ENCODE results near the gene ITIH1. TPM values are rescaled to one million over a fixed set of nuclear protein-coding genes. Genes with fewer than 3 reads are reported as not detected.

Gene ITIH1
- total and polyA plus RNA-seq, 7 experiments from 2014 or later: not detected

DNA sequence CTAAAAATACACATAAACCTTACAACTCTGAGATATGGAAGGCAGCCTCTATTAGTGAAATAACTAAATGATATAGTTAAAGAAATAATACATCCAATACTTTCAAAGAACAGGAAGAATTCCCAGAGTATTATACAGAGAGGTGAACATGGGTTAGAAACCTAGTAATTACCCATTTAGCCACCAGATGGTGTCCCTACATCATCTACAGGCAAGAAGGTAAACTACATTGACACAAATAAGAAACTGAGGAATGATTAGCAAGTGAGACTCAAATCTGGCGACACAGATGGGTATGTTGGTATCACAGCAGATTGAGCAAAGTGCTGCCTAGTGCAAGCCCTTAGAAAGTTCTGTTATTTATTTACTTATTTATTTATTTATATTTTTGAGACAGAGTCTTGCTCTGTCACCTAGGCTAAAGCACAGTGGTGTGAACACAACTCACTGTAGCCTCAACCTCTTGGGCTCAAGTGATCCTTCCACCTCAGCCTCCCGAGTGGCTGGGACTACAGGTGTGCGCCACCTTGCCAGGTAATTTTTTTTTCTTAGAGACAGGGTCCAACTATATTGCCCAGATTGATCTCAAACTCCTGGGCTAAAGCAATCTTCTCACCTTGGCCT is 34.9 kb upstream of the ITIH1 start:
- Mint-ChIP-seq H3K9me3 (no peaks in the 10 kb centered on the region), H3K36me3 (peaks cover 13 to 46% (median 27%) of the 10 kb centered on the region in 5 donors), H3K27ac (no peak overlapping the region), H3K4me3 (no peak overlapping the region), H3K4me1 (peaks cover 0 to 2% (median 0%) of the 10 kb centered on the region in 7 donors), H3K27me3 (no peaks in the 10 kb centered on the region)
- CTCF ChIA-PET: interaction anchor here (0.7 to 1.4 kb wide), 5 partner anchors 42 to 330 kb away, joined by 3 to 7 read pairs (median 3); no protein-coding TSS in a partner anchor
- intact Hi-C loops (cut with micrococcal nuclease): loop anchor here (1.0 to 5.0 kb wide), 7 partner anchors 56 to 454 kb away; partner anchors contain the start of gene SFMBT1 (in 1 of the 2)
- peak; percentile 50 for ATAC-seq
- no peak overlapping the region for H3K4me3 ChIP-seq (ENCODE audit: low read length)
- POLR2A ChIA-PET: no interaction called here
- no peaks in the 10 kb centered on the region for H3K27me3 ChIP-seq (ENCODE audit: control insufficient read depth in 2 of 2, insufficient read depth in 2 of 2, low read length in 2 of 2)
- H3K4me1 ChIP-seq (ENCODE audit: control insufficient read depth in 2 of 2, insufficient read depth in 2 of 2, low read length in 2 of 2): no peaks in the 10 kb centered on the region
- H3K27ac ChIP-seq (ENCODE audit: low read depth, low read length): no peak overlapping the region
- peaks cover 4 to 51% (median 13%) of the 10 kb centered on the region in 3 experiments for H3K36me3 ChIP-seq (ENCODE audit: control insufficient read depth in 2 of 3, insufficient read depth in 3 of 3, low read length in 3 of 3)
- peak in 5 of 9 donors; percentile 18 to 35 (median 20) for DNase-seq
- H3K9me3 ChIP-seq (ENCODE audit: control insufficient read depth in 2 of 3, low read length in 3 of 3): no peaks in the 10 kb centered on the region

DNA sequence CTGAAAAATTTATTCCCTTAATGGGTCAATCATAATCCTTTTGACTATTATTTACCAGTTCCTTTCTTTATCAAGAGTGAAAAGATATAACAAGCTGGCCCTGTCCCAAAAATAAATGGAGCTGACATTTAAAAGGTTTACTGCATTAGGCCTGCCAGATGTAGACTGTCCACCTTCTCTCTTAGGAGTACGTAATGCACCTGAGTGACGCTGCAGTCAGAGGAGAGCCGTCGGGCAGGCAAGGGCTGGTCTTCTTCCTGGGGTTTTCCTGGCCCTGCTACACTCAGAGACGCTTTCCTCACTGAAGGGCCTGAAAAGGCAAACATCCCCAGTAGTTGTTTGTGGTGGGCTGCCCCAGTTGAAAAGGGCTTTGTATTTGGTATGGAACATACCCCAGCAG is 34.2 kb upstream of the ITIH1 start:
- DNase-seq (no peak), ATAC-seq (no peak)
- H3K4me1 ChIP-seq (ENCODE audit: control insufficient read depth in 2 of 2, insufficient read depth in 2 of 2, low read length in 2 of 2): no peaks in the 10 kb centered on the region
- H3K9me3 Mint-ChIP-seq: no peaks in the 10 kb centered on the region
- no peak overlapping the region for H3K4me3 ChIP-seq (ENCODE audit: low read length)
- intact Hi-C loops (cut with micrococcal nuclease): loop anchor here (2.0 to 5.0 kb wide), 3 partner anchors 56 to 454 kb away; no protein-coding TSS in a partner anchor
- ChIA-PET CTCF (interaction anchor here (1.0 to 1.4 kb wide), 3 partner anchors 243 to 330 kb away, joined by 3 to 7 read pairs (median 3); no protein-coding TSS in a partner anchor), POLR2A (no interaction called here)
- no peaks in the 10 kb centered on the region for H3K9me3 ChIP-seq (ENCODE audit: control insufficient read depth in 2 of 3, low read length in 3 of 3)
- H3K27me3 ChIP-seq (ENCODE audit: control insufficient read depth in 2 of 2, insufficient read depth in 2 of 2, low read length in 2 of 2): no peaks in the 10 kb centered on the region
- H3K4me3 Mint-ChIP-seq: no peak overlapping the region
- no peaks in the 10 kb centered on the region for H3K27me3 Mint-ChIP-seq
- peaks cover 13 to 45% (median 26%) of the 10 kb centered on the region in 5 donors for H3K36me3 Mint-ChIP-seq
- peaks cover 0 to 2% (median 0%) of the 10 kb centered on the region in 7 donors for H3K4me1 Mint-ChIP-seq
- H3K27ac Mint-ChIP-seq: no peak overlapping the region
- no peak overlapping the region for H3K27ac ChIP-seq (ENCODE audit: low read depth, low read length)
- peaks cover 4 to 53% (median 13%) of the 10 kb centered on the region in 3 experiments for H3K36me3 ChIP-seq (ENCODE audit: control insufficient read depth in 2 of 3, insufficient read depth in 3 of 3, low read length in 3 of 3)

DNA sequence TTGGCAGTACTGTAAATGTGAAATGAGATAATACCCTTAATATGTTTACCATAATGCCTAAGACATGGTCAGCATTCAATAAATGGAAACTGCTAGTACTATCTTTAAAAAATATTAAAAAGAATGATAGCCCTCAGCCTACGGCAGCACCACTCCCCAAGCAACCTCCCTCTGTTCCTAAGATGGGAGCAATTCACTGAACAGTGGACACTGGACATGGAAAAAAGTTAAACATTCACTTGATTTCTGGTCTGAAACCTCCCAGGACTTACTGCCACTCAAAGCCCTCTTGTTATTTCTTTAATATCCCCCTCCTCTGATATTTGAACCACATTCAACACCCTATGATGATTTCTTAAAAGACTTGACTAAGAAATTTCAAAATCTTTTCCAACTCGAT is 33.7 kb upstream of the ITIH1 start:
- DNase-seq (no peak), ATAC-seq (no peak)
- Mint-ChIP-seq H3K4me1 (peaks cover 0 to 2% (median 0%) of the 10 kb centered on the region in 7 donors), H3K4me3 (no peak overlapping the region), H3K27ac (peak overlapping the region in 2 of 9 donors; percentile 6 to 38), H3K36me3 (peaks cover 13 to 49% (median 30%) of the 10 kb centered on the region in 5 donors), H3K27me3 (no peaks in the 10 kb centered on the region), H3K9me3 (no peaks in the 10 kb centered on the region)
- Histone ChIP-seq H3K4me1 (ENCODE audit: control insufficient read depth in 2 of 2, insufficient read depth in 2 of 2, low read length in 2 of 2) (no peaks in the 10 kb centered on the region), H3K36me3 (ENCODE audit: control insufficient read depth in 2 of 3, insufficient read depth in 3 of 3, low read length in 3 of 3) (peaks cover 4 to 55% (median 13%) of the 10 kb centered on the region in 3 experiments), H3K27me3 (ENCODE audit: control insufficient read depth in 2 of 2, insufficient read depth in 2 of 2, low read length in 2 of 2) (no peaks in the 10 kb centered on the region), H3K9me3 (ENCODE audit: control insufficient read depth in 2 of 3, low read length in 3 of 3) (no peaks in the 10 kb centered on the region), H3K27ac (ENCODE audit: low read depth, low read length) (no peak overlapping the region), H3K4me3 (ENCODE audit: low read length) (no peak overlapping the region)
- ChIA-PET POLR2A (no interaction called here), CTCF (interaction anchor here (1.0 to 1.4 kb wide), 3 partner anchors 242 to 329 kb away, joined by 3 to 7 read pairs (median 3); no protein-coding TSS in a partner anchor)
- intact Hi-C loops (cut with micrococcal nuclease): loop anchor here (2.0 to 5.0 kb wide), 3 partner anchors 55 to 453 kb away; no protein-coding TSS in a partner anchor

DNA sequence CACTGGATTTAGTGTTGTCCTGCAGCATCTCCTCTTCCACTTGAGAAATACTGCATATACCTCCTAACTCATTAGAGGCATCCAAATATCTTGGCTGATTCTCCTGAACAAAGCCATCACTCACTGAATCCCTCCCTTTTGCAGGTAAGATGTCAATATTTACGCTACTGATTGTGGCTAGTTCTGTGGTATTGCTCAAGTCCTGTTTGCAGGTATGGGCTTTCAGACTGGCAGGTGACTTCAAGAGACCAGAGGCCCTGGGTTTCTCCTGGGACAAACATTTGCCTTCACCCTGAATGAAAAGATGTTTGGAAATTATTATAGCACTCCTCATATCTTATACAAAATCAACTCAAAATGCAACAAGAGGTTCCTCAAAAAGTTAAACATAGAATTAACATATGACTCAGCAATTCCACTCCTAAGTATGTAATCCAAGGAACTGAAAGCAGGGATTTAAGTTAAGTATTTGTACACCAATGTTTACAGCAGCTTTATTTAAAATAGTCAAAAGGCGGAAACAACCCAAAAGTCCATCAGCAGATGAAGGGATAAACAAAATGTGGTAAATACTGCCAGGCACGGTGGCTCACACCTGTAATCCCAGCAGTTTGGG is 25.2 kb upstream of the ITIH1 start:
- Histone ChIP-seq H3K9me3 (ENCODE audit: control insufficient read depth in 2 of 3, low read length in 3 of 3) (no peaks in the 10 kb centered on the region), H3K4me1 (ENCODE audit: control insufficient read depth in 2 of 2, insufficient read depth in 2 of 2, low read length in 2 of 2) (no peaks in the 10 kb centered on the region), H3K36me3 (ENCODE audit: control insufficient read depth in 2 of 3, insufficient read depth in 3 of 3, low read length in 3 of 3) (peaks cover 8 to 63% (median 9%) of the 10 kb centered on the region in 3 experiments), H3K27me3 (ENCODE audit: control insufficient read depth in 2 of 2, insufficient read depth in 2 of 2, low read length in 2 of 2) (no peaks in the 10 kb centered on the region), H3K27ac (ENCODE audit: low read depth, low read length) (no peak overlapping the region), H3K4me3 (ENCODE audit: low read length) (no peak overlapping the region)
- Mint-ChIP-seq H3K36me3 (peaks cover 7 to 51% (median 26%) of the 10 kb centered on the region in 5 donors), H3K4me1 (peaks cover 0 to 5% (median 0%) of the 10 kb centered on the region in 7 donors), H3K27ac (no peak overlapping the region), H3K4me3 (no peak overlapping the region), H3K9me3 (no peaks in the 10 kb centered on the region), H3K27me3 (no peaks in the 10 kb centered on the region)
- ATAC-seq (no peak), DNase-seq (no peak)
- intact Hi-C loops (cut with micrococcal nuclease): no loop called here
- POLR2A ChIA-PET: no interaction called here
- CTCF ChIA-PET: no interaction called here

DNA sequence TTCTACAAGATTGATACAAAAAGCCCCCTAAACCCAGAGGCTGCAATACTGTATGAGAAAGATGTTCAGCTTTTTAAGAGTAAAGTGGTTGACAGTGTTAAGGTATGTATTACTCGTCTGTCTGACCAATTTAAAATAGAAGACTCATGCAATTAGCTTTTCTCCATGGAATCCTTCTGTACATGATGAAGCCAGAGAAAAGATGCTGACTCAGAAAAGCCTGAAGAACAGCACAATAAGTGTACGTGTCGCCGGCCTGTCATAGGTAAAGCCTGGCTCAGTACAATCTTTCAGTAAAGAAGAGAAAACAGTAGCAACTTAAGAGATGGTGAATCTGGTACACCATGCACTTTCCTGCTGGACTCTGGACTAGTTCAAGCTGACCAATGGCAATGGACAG is 23.0 kb upstream of the ITIH1 start:
- H3K9me3 Mint-ChIP-seq: no peaks in the 10 kb centered on the region
- H3K4me3 Mint-ChIP-seq: no peak overlapping the region
- intact Hi-C loops (cut with micrococcal nuclease): no loop called here
- H3K27ac ChIP-seq (ENCODE audit: low read depth, low read length): no peak overlapping the region
- CTCF ChIA-PET: no interaction called here
- peaks cover 9 to 58% (median 29%) of the 10 kb centered on the region in 5 donors for H3K36me3 Mint-ChIP-seq
- POLR2A ChIA-PET: interaction anchor here (0.8 kb wide), 1 partner anchor 16 kb away, joined by 3 read pairs; the partner anchor contains the start of gene NEK4
- H3K27me3 Mint-ChIP-seq: no peaks in the 10 kb centered on the region
- H3K27ac Mint-ChIP-seq: no peak overlapping the region
- no peaks in the 10 kb centered on the region for H3K27me3 ChIP-seq (ENCODE audit: control insufficient read depth in 2 of 2, insufficient read depth in 2 of 2, low read length in 2 of 2)
- H3K4me1 ChIP-seq (ENCODE audit: control insufficient read depth in 2 of 2, insufficient read depth in 2 of 2, low read length in 2 of 2): no peaks in the 10 kb centered on the region
- no peaks in the 10 kb centered on the region for H3K9me3 ChIP-seq (ENCODE audit: control insufficient read depth in 2 of 3, low read length in 3 of 3)
- ATAC-seq (no peak), DNase-seq (no peak)
- H3K4me3 ChIP-seq (ENCODE audit: low read length): no peak overlapping the region
- H3K36me3 ChIP-seq (ENCODE audit: control insufficient read depth in 2 of 3, insufficient read depth in 3 of 3, low read length in 3 of 3): peaks cover 8 to 56% (median 9%) of the 10 kb centered on the region in 3 experiments
- peaks cover 0 to 5% (median 0%) of the 10 kb centered on the region in 7 donors for H3K4me1 Mint-ChIP-seq

DNA sequence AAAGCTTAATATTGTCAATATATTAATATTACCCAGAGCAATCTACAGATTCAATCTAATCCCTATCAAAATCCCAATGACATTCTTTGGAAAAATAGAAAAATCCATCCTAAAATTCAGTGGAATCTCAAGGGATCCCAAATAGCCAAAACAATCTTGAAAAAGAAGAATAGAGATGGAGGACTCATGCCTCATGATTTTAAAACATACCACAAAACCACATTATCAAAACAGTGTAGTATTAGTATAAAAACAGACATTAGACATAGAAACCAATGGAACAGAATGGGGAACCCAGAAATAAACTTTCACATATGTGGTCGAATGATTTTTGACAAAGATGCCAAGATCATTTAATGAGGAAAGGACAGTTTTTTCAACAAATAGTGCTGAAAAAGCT is 21.3 kb upstream of the ITIH1 start:
- Histone ChIP-seq H3K9me3 (ENCODE audit: control insufficient read depth in 2 of 3, low read length in 3 of 3) (no peaks in the 10 kb centered on the region), H3K27ac (ENCODE audit: low read depth, low read length) (no peak overlapping the region), H3K4me1 (ENCODE audit: control insufficient read depth in 2 of 2, insufficient read depth in 2 of 2, low read length in 2 of 2) (no peaks in the 10 kb centered on the region), H3K27me3 (ENCODE audit: control insufficient read depth in 2 of 2, insufficient read depth in 2 of 2, low read length in 2 of 2) (no peaks in the 10 kb centered on the region), H3K4me3 (ENCODE audit: low read length) (no peak overlapping the region), H3K36me3 (ENCODE audit: control insufficient read depth in 2 of 3, insufficient read depth in 3 of 3, low read length in 3 of 3) (peaks cover 0 to 49% (median 8%) of the 10 kb centered on the region in 3 experiments)
- H3K27ac Mint-ChIP-seq: no peak overlapping the region
- POLR2A ChIA-PET: interaction anchor here (0.6 kb wide), 1 partner anchor 59 kb away, joined by 3 read pairs; no protein-coding TSS in a partner anchor
- intact Hi-C loops (cut with micrococcal nuclease): loop anchor here in 1 of 2 donors (5.0 kb wide), 1 partner anchor 316 kb away; no protein-coding TSS in a partner anchor
- CTCF ChIA-PET: no interaction called here
- H3K36me3 Mint-ChIP-seq: peaks cover 13 to 60% (median 31%) of the 10 kb centered on the region in 5 donors
- ATAC-seq (no peak), DNase-seq (no peak)
- peaks cover 0 to 5% (median 0%) of the 10 kb centered on the region in 7 donors for H3K4me1 Mint-ChIP-seq
- H3K4me3 Mint-ChIP-seq: no peak overlapping the region
- no peaks in the 10 kb centered on the region for H3K9me3 Mint-ChIP-seq
- no peaks in the 10 kb centered on the region for H3K27me3 Mint-ChIP-seq

All from naive thymus-derived CD4-positive, alpha-beta T cell (primary cell).